ENCODE data around the gene KCNQ2.

The KCNQ2 gene

GRCh38 chr20:63365601-63366389, 106.7 kb downstream of the KCNQ2 start:
- no peak for DNase-seq

- no peak for DNase-seq
These were observed 107.5 kb downstream of the KCNQ2 start for GRCh38 chr20:63364801-63365585.

GRCh38 chr20:63363981-63364561, 108.4 kb downstream of the KCNQ2 start:
- no peak for DNase-seq

GRCh38 chr20:63363013-63363957, 109.2 kb downstream of the KCNQ2 start:
- DNase-seq: no peak

- DNase-seq: no peak
These were observed 109.9 kb downstream of the KCNQ2 start for GRCh38 chr20:63362436-63363009.

GRCh38 chr20:63361519-63362435, 110.7 kb downstream of the KCNQ2 start:
- no peak for DNase-seq

GRCh38 chr20:63360850-63361518, 111.5 kb downstream of the KCNQ2 start, which contains the start of gene CHRNA4:
Gene CHRNA4 (minus strand): TSS chr20:63361349. CDS start chr20:63361165, 184 bp downstream.
- no peak for DNase-seq

GRCh38 chr20:63359937-63360849, 112.3 kb downstream of the KCNQ2 start:
- DNase-seq: no peak

GRCh38 chr20:63359164-63359934, 113.1 kb downstream of the KCNQ2 start:
- DNase-seq: no peak

- no peak for DNase-seq
These were observed 114.2 kb downstream of the KCNQ2 start for GRCh38 chr20:63357921-63358905.

GRCh38 chr20:63356931-63357879, 115.2 kb downstream of the KCNQ2 start:
- DNase-seq: no peak

- DNase-seq: no peak
These were observed 115.9 kb downstream of the KCNQ2 start for GRCh38 chr20:63356511-63356910.

GRCh38 chr20:63355781-63356295, 116.6 kb downstream of the KCNQ2 start:
- no peak for DNase-seq

GRCh38 chr20:63354636-63355350, 117.7 kb downstream of the KCNQ2 start:
- DNase-seq: no peak

- DNase-seq: no peak
These were observed 119.6 kb downstream of the KCNQ2 start for GRCh38 chr20:63352811-63353221.

Data from HCEC 1CT (cell line).